GM19463 (cell line): Measurements from ENCODE around the gene TLCD1.
A peak's percentile ranks its signal among the peaks of the same experiment; 100 is the strongest.
"Not testable (repeated sequence)": the region's sequence is repeated elsewhere in the genome, so short reads cannot be mapped to it uniquely, and the experiment has no call there.

Source experiments
- ATAC-seq: cut with Tn5 transposase; IDR thresholded peaks from one replicate; pipeline ENCODE4 v1.9.1; 2021; ENCODE audit warnings: mild to moderate bottlenecking, moderate library complexity; ENCODE audit not compliant: unreplicated experiment

The TLCD1 gene

GRCh38 chr17:28747051-28747691 lies 21.1 kb upstream of the TLCD1 start:
- no peak for ATAC-seq

- ATAC-seq = no peak
These were observed 20.6 kb upstream of the TLCD1 start for GRCh38 chr17:28746611-28747050.

DNA sequence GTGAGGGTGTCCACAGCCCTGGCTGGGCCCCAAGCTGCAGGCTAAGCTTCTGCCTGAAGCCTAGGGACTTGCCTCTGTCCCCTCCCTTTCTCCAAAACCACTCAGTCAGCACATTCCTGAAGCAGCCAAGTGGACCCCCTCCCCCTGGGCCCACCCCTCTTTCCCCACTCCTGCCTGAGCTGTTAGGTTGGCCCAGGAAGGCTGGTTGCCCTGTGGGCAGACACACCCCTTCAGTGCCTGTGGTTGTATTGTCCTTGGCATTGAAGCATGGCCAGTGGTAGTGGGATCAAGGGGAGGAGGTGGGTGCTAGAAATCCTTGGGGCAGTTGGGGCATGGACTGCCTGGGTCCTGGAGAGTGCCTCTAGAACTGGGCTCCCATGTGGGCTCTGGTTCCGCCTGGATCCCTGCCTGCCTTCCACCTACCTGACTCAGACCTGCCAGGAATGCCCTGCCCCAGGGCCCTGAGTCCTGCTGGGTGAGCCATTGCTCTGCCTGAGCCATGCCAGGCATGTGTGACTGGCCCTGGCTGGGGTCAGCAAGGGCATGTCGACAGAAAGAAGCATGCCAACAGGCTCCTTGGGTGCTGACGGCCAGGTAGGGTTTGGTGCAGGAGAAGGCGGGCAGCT lies 19.9 kb upstream of the TLCD1 start:
- ATAC-seq = no peak

DNA sequence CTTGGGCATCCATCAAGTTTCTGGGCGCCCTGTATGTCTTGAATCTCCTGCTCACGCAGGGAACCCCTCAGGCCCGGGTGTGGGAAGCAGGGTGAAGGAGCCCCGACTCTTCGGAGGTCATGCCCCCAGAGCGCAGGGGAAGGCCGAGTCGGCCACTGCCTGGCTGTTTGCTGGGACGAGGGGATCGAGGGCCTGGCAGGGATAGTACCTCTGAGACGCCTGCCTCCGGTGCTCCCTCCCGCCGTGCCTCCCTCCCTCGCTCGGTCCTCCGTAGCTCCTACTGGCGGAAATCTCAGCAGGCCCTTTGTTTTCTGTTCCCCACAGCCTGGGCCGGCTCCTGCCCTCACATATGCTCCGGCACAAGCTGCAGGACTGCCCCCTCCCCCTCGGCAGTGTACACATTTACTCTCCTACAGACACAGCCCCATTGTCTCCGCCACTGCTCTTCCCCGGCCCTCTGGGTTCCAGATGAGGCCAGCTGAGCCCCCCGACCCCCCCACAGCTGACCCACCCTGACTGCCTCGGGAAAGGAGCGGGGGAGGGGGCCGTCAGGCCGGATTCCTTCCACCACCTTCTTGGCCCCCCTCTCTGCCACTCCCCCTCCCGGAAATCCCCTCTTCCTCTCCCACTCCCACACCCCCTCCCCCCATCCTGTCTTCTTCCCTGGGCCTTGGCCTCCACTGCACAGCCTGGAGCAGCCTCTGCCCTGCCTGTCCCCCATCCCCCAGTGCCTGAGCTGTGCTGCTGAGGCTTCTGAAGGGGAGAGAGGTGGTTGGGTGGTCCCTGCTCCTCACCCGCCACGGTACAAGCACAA lies 19.1 kb upstream of the TLCD1 start:
- no peak for ATAC-seq

DNA sequence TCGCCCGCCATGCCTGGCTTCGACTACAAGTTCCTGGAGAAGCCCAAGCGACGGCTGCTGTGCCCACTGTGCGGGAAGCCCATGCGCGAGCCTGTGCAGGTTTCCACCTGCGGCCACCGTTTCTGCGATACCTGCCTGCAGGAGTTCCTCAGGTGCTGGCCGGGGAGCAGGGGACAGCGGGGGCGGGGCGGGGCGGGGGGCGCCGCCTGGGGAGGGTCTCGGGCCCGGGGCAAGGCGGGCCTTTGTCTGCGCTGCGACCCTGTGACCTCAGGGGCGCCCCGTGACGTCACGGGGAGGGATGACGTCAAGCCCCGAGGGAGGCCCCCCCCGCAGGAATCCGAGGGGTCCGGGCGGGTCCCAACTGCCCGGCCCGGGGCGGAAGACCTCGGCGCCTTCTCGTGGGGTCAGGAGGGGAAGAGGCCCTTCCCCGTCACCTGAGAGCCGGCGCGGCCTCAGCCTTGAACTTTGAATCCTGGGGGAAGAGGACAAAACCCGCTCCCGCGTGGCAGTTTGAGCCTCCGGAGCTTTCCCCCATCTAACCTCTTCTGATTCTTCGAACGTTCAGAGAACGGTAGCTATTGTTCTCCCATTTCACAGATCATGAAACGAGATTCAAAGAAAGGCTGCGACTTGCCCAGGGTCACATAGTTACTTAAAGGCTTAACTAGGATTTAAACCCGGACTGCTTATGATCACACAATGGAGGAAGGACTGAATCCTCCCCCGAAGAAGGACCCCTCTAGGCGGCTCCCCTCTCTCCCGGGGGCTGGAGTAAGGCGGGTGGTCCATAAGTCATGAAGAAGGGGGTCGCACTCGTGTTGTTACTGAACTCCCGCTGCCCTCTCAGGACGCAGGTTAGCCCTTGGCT lies 18.3 kb upstream of the TLCD1 start:
- no peak for ATAC-seq

DNA sequence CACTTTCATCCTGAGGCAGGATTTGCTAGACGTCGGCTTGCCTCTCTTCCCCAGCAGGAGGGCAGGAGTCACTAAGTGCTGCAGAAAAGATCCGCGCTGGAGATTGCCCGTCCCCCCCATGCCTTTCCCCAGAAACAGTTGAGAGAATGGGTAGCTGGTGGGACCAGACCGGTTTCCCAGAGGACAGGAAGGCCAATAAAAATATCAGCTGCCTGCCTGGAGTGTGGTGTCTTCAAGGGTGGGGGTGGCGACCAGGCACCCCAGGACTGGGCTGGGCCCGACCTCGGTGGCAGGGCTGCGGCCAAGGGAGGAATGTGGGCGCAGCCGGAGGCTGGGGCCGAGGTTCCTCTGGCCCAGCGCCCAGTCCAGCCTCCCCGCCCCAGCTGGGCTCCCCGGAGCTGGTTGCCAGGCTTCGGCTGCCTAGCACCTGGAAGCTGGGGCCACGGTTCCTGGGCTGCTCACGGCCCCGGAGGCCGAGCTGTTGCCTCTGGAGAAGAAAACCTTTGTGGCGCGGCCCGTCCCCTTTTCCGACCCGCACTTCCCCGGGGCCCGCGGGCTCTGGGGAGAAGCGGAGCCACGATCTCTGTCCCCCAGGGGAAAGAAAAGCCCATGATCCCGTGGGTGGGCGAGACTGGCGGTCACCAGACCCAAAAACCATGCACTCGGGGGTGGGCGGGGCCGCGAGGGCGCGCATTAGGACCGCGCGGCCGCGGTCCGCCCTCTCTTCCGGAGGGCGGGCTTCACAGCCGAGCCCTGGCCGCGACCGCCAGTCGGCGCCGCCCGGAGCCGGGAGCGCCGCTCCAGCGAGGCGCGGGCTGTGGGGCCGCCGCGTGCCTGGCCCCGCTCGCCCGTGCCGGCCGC lies 17.4 kb upstream of the TLCD1 start, which contains the start of gene TRAF4:
Gene TRAF4 (plus strand): TSS at position 769 of the 861 bp plus-strand sequence. CDS start 102 bp downstream, outside the sequence.
- ATAC-seq = peak; percentile 74

- ATAC-seq = no peak
These were observed 15.6 kb upstream of the TLCD1 start for GRCh38 chr17:28741358-28742349.

DNA sequence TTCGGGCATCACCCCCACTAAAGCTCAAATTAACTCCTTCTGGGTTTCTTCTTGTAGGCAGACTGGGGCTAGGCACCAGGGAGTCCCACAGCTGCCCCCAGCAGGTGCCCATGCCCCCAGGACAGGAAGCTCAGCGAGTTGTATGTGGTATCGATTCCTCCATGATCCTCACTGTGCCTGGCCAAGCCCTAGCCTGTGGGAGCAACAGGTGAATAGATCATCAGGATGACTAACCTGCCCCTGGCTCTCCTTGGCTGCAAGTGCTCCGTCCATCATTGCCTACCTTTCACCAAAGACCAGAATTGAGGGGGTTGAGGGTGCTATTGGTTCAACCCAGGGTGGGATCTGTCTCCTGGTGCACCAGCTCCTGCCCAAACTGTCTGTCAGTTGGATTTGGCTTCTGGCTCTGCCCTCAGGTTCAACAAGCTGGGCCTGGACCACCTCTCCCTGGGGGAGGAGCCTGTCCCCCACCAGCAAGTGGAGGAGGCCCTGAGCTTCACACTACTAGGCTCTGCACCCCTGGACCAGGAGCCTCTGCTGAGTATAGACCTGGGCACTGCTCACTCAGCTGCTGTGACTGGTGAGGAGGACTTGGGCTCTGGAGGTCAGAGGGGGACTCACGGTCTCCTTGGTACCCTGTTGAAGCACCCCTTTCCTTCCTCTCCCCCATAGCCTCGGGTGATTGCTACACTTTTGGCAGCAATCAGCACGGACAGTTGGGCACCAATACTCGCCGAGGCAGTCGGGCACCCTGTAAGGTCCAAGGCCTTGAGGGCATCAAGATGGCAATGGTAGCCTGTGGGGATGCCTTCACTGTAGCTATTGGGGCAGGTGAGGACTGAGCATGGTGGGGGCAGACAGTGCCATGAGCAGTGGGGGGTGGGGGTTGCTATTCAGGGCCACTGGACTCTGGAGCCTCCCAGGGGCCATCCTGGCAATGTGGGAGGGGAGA lies 14.6 kb upstream of the TLCD1 start:
- ATAC-seq = no peak

DNA sequence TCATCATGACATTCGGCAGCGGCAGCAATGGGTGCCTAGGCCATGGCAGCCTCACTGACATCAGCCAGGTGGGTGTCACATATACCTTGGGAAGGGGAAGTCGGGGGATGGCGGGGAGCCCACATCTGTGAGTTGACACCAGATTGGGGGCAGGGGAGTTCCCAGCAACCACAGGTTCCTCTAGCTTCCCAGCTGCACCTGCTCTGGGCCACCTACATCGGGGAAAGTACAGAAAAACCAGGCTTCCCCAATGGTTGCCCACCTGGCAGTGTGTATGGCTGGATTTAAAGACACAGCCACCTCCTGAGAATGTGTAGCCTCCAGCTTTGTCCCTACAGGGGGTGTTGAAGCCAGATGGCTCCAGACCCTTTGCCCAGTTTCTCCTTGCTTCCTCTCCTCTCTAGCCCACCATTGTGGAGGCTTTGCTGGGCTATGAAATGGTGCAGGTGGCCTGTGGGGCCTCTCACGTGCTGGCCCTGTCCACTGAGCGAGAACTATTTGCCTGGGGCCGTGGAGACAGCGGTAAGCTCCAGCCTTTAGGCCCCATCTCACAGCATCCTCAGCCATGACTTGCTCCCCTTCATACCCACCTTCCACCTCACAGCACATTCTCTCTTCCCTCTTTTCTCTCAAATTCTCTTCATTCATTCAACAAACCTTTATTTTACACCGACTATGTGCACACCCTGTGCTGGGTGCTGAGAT lies 12.8 kb upstream of the TLCD1 start:
- peak; percentile 32 for ATAC-seq

- peak; percentile 57 for ATAC-seq
These were observed 12.0 kb upstream of the TLCD1 start for GRCh38 chr17:28737770-28738679.

GRCh38 chr17:28737316-28737715 lies 11.3 kb upstream of the TLCD1 start:
- no peak for ATAC-seq

DNA sequence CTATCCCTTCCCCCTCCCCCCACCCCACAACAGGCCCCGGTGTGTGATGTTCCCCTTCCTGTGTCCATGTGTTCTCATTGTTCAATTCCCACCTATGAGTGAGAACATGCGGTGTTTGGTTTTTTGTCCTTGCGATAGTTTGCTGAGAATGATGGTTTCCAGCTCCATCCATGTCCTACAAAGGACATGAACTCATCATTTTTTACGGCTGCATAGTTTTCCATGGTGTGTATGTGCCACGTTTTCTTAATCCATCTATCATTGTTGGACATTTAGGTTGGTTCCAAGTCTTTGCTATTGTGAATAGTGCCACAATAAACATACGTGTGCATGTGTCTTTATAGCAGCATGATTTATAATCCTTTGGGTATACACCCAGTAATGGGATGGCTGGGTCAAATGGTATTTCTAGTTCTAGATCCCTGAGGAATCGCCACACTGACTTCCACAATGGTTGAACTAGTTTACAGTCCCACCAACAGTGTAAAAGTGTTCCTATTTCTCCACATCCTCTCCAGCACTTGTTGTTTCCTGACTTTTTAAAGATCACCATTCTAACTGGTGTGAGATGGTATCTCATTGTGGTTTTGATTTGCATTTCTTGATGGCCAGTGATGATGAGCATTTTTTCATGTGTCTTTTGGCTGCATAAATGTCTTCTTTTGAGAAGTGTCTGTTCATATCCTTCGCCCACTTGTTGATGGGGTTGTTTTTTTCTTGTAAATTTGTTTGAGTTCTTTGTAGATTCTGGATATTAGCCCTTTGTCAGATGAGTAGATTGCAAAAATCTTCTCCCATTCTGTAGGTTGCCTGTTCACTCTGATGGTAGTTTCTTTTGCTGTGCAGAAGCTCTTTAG lies 10.1 kb upstream of the TLCD1 start:
- ATAC-seq = not testable (repeated sequence)

GRCh38 chr17:28735242-28735722 lies 9.2 kb upstream of the TLCD1 start:
- no peak for ATAC-seq

DNA sequence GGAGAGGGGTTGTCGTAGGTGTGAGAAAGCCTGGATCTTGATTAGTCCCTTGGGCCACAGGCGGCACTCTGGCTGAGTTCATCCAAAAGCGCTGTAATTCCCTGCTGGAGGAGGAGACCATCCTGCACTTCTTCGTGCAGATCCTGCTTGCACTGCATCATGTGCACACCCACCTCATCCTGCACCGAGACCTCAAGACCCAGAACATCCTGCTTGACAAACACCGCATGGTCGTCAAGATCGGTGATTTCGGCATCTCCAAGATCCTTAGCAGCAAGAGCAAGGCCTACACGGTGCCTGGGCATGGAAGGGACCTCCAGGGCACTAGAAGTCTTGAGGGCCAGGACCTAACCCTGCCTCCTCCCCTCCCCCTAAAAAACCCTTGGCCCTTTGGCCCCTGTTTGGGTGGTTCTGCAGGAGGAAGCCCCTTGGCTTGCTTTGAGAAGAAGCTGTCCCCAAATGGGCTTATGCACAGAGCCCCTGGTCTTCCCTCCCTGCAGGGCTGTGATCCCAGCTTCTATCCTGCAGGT lies 8.7 kb upstream of the TLCD1 start:
- ATAC-seq = no peak

GRCh38 chr17:28733346-28733745 lies 7.3 kb upstream of the TLCD1 start:
- ATAC-seq = no peak
